ENCODE measurements around the gene C4A.

DNA sequence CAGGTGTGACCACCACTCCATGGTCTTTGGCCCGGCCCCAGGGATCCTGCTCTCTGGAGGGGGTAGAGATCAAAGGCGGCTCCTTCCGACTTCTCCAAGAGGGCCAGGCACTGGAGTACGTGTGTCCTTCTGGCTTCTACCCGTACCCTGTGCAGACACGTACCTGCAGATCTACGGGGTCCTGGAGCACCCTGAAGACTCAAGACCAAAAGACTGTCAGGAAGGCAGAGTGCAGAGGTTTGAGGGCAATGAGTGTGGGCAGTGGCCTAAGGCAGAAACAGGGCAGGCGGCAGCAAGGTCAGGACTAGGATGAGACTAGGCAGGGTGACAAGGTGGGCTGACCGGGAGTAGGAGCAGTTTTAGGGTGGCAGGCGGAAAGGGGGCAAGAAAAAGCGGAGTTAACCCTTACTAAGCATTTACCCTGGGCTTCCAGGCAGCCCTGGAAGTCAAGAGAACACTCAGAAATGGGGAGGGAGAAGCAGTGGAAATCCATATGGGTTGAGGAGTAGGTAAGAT, 35.4 kb upstream of the C4A start:
- no peak for TF ChIP-seq ELF4 (IDR thresholded peaks at IDR 0.05)
- TF ChIP-seq, protein P1, sequence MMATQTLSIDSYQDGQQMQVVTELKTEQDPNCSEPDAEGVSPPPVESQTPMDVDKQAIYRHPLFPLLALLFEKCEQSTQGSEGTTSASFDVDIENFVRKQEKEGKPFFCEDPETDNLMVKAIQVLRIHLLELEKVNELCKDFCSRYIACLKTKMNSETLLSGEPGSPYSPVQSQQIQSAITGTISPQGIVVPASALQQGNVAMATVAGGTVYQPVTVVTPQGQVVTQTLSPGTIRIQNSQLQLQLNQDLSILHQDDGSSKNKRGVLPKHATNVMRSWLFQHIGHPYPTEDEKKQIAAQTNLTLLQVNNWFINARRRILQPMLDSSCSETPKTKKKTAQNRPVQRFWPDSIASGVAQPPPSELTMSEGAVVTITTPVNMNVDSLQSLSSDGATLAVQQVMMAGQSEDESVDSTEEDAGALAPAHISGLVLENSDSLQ (IDR thresholded peaks at IDR 0.05) = no peak
- no peak for TF ChIP-seq SUZ12 (IDR thresholded peaks at IDR 0.05)
- no peak for TF ChIP-seq LEF1 (IDR thresholded peaks at IDR 0.05; ENCODE audit: borderline replicate concordance)
- TF ChIP-seq FOXM1 (IDR thresholded peaks at IDR 0.05; ENCODE audit: borderline replicate concordance) = no peak
- no peak for TF ChIP-seq FOXA1 (IDR thresholded peaks at IDR 0.05)
- TF ChIP-seq ARNT (IDR thresholded peaks at IDR 0.05) = no peak
- no peak for TF ChIP-seq BHLHE40 (IDR thresholded peaks at IDR 0.05; ENCODE audit: borderline replicate concordance)
- no peak for TF ChIP-seq TARDBP (IDR thresholded peaks at IDR 0.05)
- no peak for TF ChIP-seq SP1 (IDR thresholded peaks at IDR 0.05)
- no peak for TF ChIP-seq L3MBTL2 (conservative IDR thresholded peaks at IDR 0.05)
- TF ChIP-seq FOXK2 (IDR thresholded peaks at IDR 0.05) = no peak
- no peak for TF ChIP-seq CTBP1 (IDR thresholded peaks at IDR 0.05; ENCODE audit: borderline replicate concordance)
